C4-2B (cell line): ENCODE results near the gene NECTIN2.
"Not testable (repeated sequence)": the region's sequence is repeated elsewhere in the genome, so short reads cannot be mapped to it uniquely, and the experiment has no call there.

ENCODE experiments used
- H3K27ac ChIP-seq: fragments of 450-650 bp; 2 replicates; pipeline ENCODE4 v1.5.1; 2017
- CTCF ChIP-seq: fragments of 450-650 bp; conservative IDR thresholded peaks from 2 replicates; pipeline ENCODE4 v1.5.1; 2017; ENCODE audit warnings: mild to moderate bottlenecking
- ZFX ChIP-seq: fragments of 450-650 bp; IDR thresholded peaks from 2 replicates; pipeline ENCODE4 v1.6.1; 2017

Gene NECTIN2

DNA sequence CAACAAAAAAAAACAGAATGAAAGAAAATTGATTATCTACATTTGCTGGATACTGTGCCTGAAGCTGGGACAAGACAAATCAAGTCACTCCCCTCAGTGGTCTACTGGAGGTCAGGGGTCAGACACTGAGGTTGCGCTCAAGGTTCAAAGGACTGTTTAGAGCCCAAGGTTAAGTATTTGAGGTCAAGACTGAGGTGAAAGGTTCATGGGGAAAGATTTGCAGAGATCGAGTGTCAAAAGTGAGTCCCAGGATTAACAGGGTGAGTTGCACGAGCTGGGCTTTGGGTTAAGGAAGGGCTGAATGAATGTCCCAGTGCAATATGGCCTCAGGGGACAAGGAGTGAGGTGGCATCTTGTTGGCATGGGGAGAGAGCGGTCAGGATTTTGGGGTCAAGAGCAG is 41.6 kb downstream of the NECTIN2 start:
- TF ChIP-seq CTCF (no peak), ZFX (no peak)
- no peak overlapping the region for H3K27ac ChIP-seq

DNA sequence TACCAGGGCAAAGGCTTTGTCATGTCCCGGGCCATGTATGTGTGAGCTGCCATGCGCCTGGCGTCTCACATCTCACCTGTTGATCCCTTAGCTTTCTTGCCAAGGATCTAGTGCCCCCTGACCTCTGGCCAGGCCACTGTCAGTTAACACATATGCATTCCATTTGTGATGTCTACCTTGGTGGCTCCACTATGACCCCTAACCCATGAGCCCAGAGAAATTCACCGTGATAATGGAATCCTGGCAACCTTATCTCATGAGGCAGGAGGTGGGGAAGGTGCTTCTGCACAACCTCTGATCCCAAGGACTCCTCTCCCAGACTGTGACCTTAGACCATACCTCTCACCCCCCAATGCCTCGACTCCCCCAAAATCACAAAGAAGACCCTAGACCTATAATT is 42.2 kb downstream of the NECTIN2 start:
- not testable (repeated sequence) for H3K27ac ChIP-seq

GRCh38 chr19:44889830-44890365 is 43.8 kb downstream of the NECTIN2 start:
- no peak for TF ChIP-seq CTCF
- no peak for TF ChIP-seq ZFX
- H3K27ac ChIP-seq = peak overlapping the region; percentile 94

DNA sequence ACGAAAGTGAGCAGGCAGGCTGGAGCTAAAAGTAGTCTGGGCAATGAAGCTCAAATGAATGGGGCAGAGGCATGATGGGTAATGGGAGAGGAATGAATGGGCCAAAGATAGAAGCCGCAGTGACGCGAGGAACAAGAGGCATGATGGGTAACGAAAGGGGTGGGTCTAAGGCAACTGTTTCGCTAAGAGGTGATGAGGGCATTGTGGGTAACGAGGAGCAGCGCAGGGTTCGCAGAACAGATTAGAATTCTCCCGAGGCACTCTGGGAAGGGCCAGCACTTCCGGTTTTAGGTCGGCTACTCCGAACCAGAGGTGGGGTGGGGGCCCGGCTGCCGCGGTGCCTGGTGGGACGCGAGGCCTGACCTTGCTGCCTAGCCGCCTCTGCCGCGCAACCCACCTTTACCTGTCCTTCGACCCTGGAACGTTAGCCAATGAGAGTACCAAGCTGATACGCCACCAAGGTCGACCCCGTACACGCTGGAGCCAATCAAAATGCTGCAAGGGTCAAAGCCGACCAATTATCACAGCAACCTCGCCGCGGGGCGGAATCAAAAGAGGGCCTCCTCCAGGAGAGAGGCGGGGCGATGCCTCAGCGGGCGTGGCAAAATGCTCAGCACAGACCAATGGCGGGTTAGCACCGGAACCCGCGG is 44.4 kb downstream of the NECTIN2 start:
- peak overlapping the region; percentile 94 for H3K27ac ChIP-seq
- TF ChIP-seq CTCF (no peak), ZFX (no peak)

GRCh38 chr19:44891016-44891882 is 45.2 kb downstream of the NECTIN2 start, which contains the start of gene TOMM40:
Gene TOMM40 (plus strand): TSS chr19:44891254. CDS start chr19:44891416, 162 bp downstream.
- H3K27ac ChIP-seq = peak within 1 kb of the TSS; percentile 94
- peak; percentile 75; the same call in 1 of the 2 replicates for TF ChIP-seq ZFX
- TF ChIP-seq CTCF = no peak

- TF ChIP-seq ZFX = no peak
- TF ChIP-seq CTCF = no peak
Observed at GRCh38 chr19:44892932-44893331, 46.8 kb downstream of the NECTIN2 start.

DNA sequence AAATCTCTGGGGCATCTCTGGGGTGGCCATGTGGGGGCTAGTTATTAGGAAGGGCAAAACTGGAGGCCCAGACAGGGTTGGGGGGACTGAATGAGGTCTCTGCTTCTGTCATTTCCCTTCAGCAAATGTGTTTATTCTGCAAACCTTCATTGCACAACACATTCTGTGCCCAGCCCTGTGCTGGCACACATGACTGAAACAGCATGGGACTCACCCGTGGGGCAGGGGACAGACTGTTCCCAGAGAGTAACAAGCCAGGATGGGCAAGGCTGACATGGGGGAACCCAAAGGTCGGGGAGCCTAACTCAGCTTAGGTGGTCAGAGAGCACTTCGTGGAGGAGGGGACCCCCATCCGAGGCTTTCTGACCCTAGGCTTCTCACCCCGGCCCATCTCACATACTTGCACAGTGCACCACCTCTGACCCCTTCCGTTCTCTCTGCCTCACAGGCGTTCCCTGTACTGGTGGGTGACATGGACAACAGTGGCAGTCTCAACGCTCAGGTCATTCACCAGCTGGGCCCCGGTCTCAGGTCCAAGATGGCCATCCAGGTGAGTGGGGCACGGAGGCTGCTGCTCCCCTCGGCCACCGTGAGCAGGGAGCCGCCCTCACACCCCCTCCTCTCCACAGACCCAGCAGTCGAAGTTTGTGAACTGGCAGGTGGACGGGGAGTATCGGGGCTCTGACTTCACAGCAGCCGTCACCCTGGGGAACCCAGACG is 47.4 kb downstream of the NECTIN2 start:
- no peak overlapping the region for H3K27ac ChIP-seq
- TF ChIP-seq CTCF (no peak), ZFX (no peak)

More at GRCh38 chr19:44892932-44893331, 46.8 kb downstream of the NECTIN2 start:
- H3K27ac ChIP-seq = no peak overlapping the region
